B cell (primary cell): ENCODE measurements around the gene TRAF4. TPM values are rescaled to one million over a fixed set of nuclear protein-coding genes. Genes with fewer than 3 reads are reported as not detected.

Experiments
- ATAC-seq: fragments of 200-7000 bp; cut with Tn5 transposase; one replicate; pipeline ENCODE4 v1.10.0; 2021; ENCODE audit warnings: low read depth, mild to moderate bottlenecking, moderate number of reproducible peaks, moderate library complexity
- CTCF ChIA-PET: fragments of 350-600 bp; sonication (Branson Sonifier 250); formaldehyde crosslinking; loops from one replicate; lab custom pipeline; 2021; ENCODE audit warnings: antibody characterized with exemption, inconsistent platforms; lab: Charles Lee
- POLR2A ChIA-PET: fragments of 350-600 bp; sonication (Branson Sonifier 250); formaldehyde crosslinking; loops from one replicate; lab custom pipeline; 2021; ENCODE audit warnings: antibody characterized with exemption; lab: Charles Lee
- DNase-seq: peaks from one replicate; pipeline ENCODE4 v3.0.0; 2013
- H2AFZ ChIP-seq: 2 replicates; pipeline ENCODE4 v1.6.1; 2012; ENCODE audit warnings: mild to moderate bottlenecking, low read depth, low read length; ENCODE audit not compliant: insufficient read depth, poor library complexity, severe bottlenecking
- H3K27ac ChIP-seq, 2 donors: 1 replicate in 1 of 2; 2 replicates in 1 of 2; pipeline ENCODE4 v1.5.1; 2012 to 2013; ENCODE audit warnings: low read length in 2 of 2, mild to moderate bottlenecking in 2 of 2, moderate library complexity in 1 of 2
- H3K27me3 ChIP-seq, 4 experiments: fragments of 200-600 bp in 1 of 4; sonication (generic) in 1 of 4; replicated peaks in 1 of 4; 1 replicate in 2 of 4; 2 replicates in 2 of 4; pipeline versions ENCODE4 v1.6.1 to v1.7.0; 2013 to 2016; ENCODE audit warnings: low read length in 3 of 4, mild to moderate bottlenecking in 2 of 4, mixed read lengths in 1 of 4, moderate library complexity in 1 of 4; ENCODE audit not compliant: insufficient read depth in 4 of 4, control insufficient read depth in 3 of 4; ENCODE audit errors: control extremely low read depth in 1 of 4
- H3K36me3 ChIP-seq, 2 experiments: replicated peaks in 1 of 2; 1 replicate in 1 of 2; 2 replicates in 1 of 2; pipeline versions ENCODE4 v1.6.1 to v1.7.1; 2013; ENCODE audit warnings: low read length in 1 of 2; ENCODE audit not compliant: insufficient read depth in 2 of 2, control insufficient read depth in 1 of 2; ENCODE audit errors: control extremely low read depth in 1 of 2, extremely low read depth in 1 of 2
- H3K4me1 ChIP-seq, 2 donors: fragments of 200-600 bp in 1 of 2; sonication (generic) in 1 of 2; 1 replicate in 1 of 2; 2 replicates in 1 of 2; pipeline versions ENCODE4 v1.5.1 to v1.6.1; 2013 to 2017; ENCODE audit warnings: low read length in 2 of 2; ENCODE audit not compliant: control insufficient read depth in 2 of 2, insufficient read depth in 2 of 2
- H3K4me2 ChIP-seq: replicated peaks from 2 replicates; pipeline ENCODE3; 2012; ENCODE audit warnings: mild to moderate bottlenecking, low read depth, low read length; ENCODE audit not compliant: poor library complexity, severe bottlenecking
- H3K4me3 ChIP-seq, 5 experiments: fragments of 200-600 bp in 1 of 5; sonication (generic) in 1 of 5; 1 replicate in 3 of 5; 2 replicates in 2 of 5; pipeline versions ENCODE4 v1.5.1 to v1.7.0; 2011 to 2016; ENCODE audit warnings: low read length in 4 of 5, mild to moderate bottlenecking in 4 of 5, low read depth in 2 of 5, control low read depth in 1 of 5, moderate library complexity in 1 of 5; ENCODE audit not compliant: insufficient read depth in 1 of 5; ENCODE audit errors: control extremely low read depth in 1 of 5, extremely low read depth in 1 of 5
- H3K79me2 ChIP-seq: fragments of 200-600 bp; sonication (generic); one replicate; pipeline ENCODE4 v1.6.0; 2016; ENCODE audit warnings: low read length; ENCODE audit not compliant: control insufficient read depth, insufficient read depth
- H3K9ac ChIP-seq: fragments of 200-600 bp; sonication (generic); 2 replicates; pipeline ENCODE4 v1.6.1; 2017; ENCODE audit warnings: mild to moderate bottlenecking, low read length, moderate library complexity
- H3K9me3 ChIP-seq, 3 donors: one replicate each; pipeline versions ENCODE4 v1.6.1 to v1.7.1; 2013; ENCODE audit warnings: low read length in 2 of 3; ENCODE audit not compliant: control insufficient read depth in 2 of 3, insufficient read depth in 1 of 3; ENCODE audit errors: control extremely low read depth in 1 of 3
- H4K20me1 ChIP-seq: 2 replicates; pipeline ENCODE4 v1.6.0; 2012; ENCODE audit warnings: mild to moderate bottlenecking, low read length; ENCODE audit not compliant: insufficient read depth, control insufficient read depth, poor library complexity, severe bottlenecking
- H3K27ac Mint-ChIP-seq: one replicate; pipeline ENCODE4 v1.8.0; 2021; ENCODE audit warnings: mixed read lengths
- H3K27me3 Mint-ChIP-seq: one replicate; pipeline ENCODE4 v1.8.0; 2021; ENCODE audit warnings: mixed read lengths
- H3K4me1 Mint-ChIP-seq: one replicate; pipeline ENCODE4 v1.8.0; 2021; ENCODE audit warnings: mixed read lengths
- H3K4me3 Mint-ChIP-seq: one replicate; pipeline ENCODE4 v1.8.0; 2021; ENCODE audit warnings: mixed read lengths
- H3K9me3 Mint-ChIP-seq: one replicate; pipeline ENCODE4 v1.8.0; 2022; ENCODE audit warnings: mixed read lengths; ENCODE audit not compliant: insufficient read depth
- CTCF ChIP-seq: fragments of 200-600 bp; IDR thresholded peaks from one replicate; pipeline ENCODE4 v1.8.0; 2022; ENCODE audit warnings: antibody characterized with exemption, mild to moderate bottlenecking
- EZH2 ChIP-seq: IDR thresholded peaks from 2 replicates; pipeline ENCODE4 v1.6.1; 2012; ENCODE audit warnings: borderline replicate concordance, low read depth, mild to moderate bottlenecking, moderate library complexity, low read length; ENCODE audit not compliant: insufficient read depth, poor library complexity, severe bottlenecking
- WGBS: methylation state at CpG from one replicate; pipeline ENCODE4 v1.1.5; 2013; ENCODE audit warnings: missing lambda C conversion rate; ENCODE audit not compliant: insufficient coverage; 5-methylcytosine and 5-hydroxymethylcytosine counted together
- intact Hi-C: fragments of 100-400 bp; cut with micrococcal nuclease; formaldehyde crosslinking; loops from one replicate; pipeline ENCODE4 v1.10.0; 2022
- polyA plus RNA-seq: library from polyadenylated mRNA; depleted of rRNA; stranded (reverse); fragments of >200 nt; gene quantifications from 2 replicates; pipeline ENCODE4 v1.2.3, GENCODE V29; 2012
- total RNA-seq, 2 donors: library from RNA; stranded (reverse); fragments of 120-200 nt in 1 of 2; gene quantifications; 1 replicate in 1 of 2; 2 replicates in 1 of 2; pipeline versions ENCODE4 v1.2.3 to v1.2.4, GENCODE V29; 2013 to 2022

The TRAF4 gene
- total and polyA plus RNA-seq, 2 donors (not counting 1 experiment from before 2014, with no cell fraction given), result 226 to 683 TPM

GRCh38 chr17:28756049-28756804 lies 12.4 kb downstream of the TRAF4 start:
- Histone ChIP-seq H3K79me2 (peaks cover 36% of the 10 kb centered on the region), H3K9ac (no peak overlapping the region), H3K4me3 (no peak overlapping the region), H3K4me1 (peaks cover 0 to 3% of the 10 kb centered on the region in 2 donors), H2AFZ (no peak overlapping the region), H3K36me3 (peaks cover 4 to 44% of the 10 kb centered on the region in 2 experiments), H3K27me3 (no peaks in the 10 kb centered on the region), H3K9me3 (no peaks in the 10 kb centered on the region), H3K27ac (no peak overlapping the region), H4K20me1 (peaks cover 28% of the 10 kb centered on the region), H3K4me2 (no peak overlapping the region)
- Mint-ChIP-seq H3K4me1 (peaks cover 4% of the 10 kb centered on the region), H3K27ac (no peak overlapping the region), H3K9me3 (no peaks in the 10 kb centered on the region), H3K27me3 (no peaks in the 10 kb centered on the region), H3K4me3 (no peak overlapping the region)
- peak; percentile 29 for DNase-seq
- CTCF ChIA-PET, result interaction anchor here (0.7 to 1.5 kb wide), 4 partner anchors 8 to 170 kb away, joined by 3 to 7 read pairs (median 3); partner anchors contain the start of gene TLCD1
- TF ChIP-seq EZH2, result no peak
- TF ChIP-seq CTCF, result no peak
- 95% methylated on average over 2 of the region's 5 CpGs for WGBS
- intact Hi-C loops, result no loop called here
- POLR2A ChIA-PET, result no interaction called here
- no peak for ATAC-seq
